Breast epithelium (tissue), 3 donors: ENCODE measurements around the gene CR1.
"Not testable (repeated sequence)": the region's sequence is repeated elsewhere in the genome, so short reads cannot be mapped to it uniquely, and the experiment has no call there.

ENCODE experiments used
- POLR2AphosphoS5 ChIP-seq, 3 donors: sonication (generic); formaldehyde crosslinking; IDR thresholded peaks; one replicate each; pipeline ENCODE4 v1.6.1; 2017; ENCODE audit warnings: antibody characterized with exemption in 3 of 3
- TF ChIP-seq, protein P1 (sequence below), 3 donors: fragments of 450-650 bp; IDR thresholded peaks; one replicate each; pipeline ENCODE4 v1.5.1; 2016 to 2017; ENCODE audit warnings: antibody characterized with exemption in 3 of 3, mild to moderate bottlenecking in 3 of 3, moderate library complexity in 3 of 3

DNA sequence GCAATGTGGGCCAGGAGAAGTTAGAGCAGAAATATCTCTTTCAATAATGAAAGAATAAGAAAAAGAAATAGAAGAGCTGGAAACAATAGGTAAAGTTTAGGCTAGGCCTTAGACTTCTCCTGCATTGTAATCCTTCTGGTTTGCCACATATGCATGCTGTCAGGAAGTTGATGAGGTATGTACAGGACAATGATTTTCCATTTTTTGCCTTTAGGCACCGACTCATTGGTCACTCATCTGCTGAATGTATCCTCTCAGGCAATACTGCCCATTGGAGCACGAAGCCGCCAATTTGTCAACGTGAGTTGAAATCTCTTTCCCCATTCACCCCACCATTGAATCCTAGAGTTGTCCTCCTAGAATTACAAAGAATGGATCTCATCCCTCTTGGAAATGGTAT lies 79.4 kb downstream of the CR1 start:
- TF ChIP-seq, protein P1, sequence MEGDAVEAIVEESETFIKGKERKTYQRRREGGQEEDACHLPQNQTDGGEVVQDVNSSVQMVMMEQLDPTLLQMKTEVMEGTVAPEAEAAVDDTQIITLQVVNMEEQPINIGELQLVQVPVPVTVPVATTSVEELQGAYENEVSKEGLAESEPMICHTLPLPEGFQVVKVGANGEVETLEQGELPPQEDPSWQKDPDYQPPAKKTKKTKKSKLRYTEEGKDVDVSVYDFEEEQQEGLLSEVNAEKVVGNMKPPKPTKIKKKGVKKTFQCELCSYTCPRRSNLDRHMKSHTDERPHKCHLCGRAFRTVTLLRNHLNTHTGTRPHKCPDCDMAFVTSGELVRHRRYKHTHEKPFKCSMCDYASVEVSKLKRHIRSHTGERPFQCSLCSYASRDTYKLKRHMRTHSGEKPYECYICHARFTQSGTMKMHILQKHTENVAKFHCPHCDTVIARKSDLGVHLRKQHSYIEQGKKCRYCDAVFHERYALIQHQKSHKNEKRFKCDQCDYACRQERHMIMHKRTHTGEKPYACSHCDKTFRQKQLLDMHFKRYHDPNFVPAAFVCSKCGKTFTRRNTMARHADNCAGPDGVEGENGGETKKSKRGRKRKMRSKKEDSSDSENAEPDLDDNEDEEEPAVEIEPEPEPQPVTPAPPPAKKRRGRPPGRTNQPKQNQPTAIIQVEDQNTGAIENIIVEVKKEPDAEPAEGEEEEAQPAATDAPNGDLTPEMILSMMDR (IDR thresholded peaks at IDR 0.05): not testable (repeated sequence)
- not testable (repeated sequence) for TF ChIP-seq POLR2AphosphoS5 (IDR thresholded peaks at IDR 0.05)
